Measurements from ENCODE around the gene USP28.

The USP28 gene

DNA sequence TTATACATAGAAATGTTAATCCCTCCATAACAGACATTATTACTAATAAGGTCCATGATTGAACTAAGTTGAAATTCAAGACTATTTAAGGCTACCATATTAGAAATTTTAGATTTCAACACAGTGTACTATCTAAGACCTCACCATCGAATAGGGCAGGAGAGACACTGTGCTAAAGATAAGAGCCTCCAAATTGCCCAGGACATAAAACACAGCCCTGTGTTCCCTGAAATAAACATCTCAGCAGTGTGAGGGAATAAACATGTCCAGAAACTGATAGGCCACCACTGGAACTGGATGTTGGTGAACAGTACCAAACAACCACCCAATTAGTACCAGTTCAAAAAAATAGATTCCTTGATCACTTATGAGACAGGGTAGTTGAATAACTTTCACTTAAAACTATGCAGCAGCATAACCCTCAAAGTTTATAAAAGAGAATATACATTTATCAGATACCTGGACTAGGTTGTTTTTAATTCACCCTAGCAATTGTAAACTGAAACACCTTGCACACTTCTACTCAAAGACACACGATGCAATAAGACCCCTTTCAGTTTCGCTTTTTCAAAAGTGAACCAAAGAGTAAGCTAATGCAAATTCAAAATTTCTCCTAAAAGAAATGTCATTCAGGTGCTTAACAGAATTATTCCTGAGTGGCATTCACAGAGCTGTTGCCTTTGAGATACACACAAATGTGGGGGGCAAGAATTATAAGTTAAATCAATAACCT is 34.3 kb downstream of the USP28 start:
- H3K4me3 ChIP-seq (ENCODE audit: control insufficient read depth, low read depth, low read length), result no peak overlapping the region
- no peak for DNase-seq (ENCODE audit: low read depth)
- TF ChIP-seq, protein P1, sequence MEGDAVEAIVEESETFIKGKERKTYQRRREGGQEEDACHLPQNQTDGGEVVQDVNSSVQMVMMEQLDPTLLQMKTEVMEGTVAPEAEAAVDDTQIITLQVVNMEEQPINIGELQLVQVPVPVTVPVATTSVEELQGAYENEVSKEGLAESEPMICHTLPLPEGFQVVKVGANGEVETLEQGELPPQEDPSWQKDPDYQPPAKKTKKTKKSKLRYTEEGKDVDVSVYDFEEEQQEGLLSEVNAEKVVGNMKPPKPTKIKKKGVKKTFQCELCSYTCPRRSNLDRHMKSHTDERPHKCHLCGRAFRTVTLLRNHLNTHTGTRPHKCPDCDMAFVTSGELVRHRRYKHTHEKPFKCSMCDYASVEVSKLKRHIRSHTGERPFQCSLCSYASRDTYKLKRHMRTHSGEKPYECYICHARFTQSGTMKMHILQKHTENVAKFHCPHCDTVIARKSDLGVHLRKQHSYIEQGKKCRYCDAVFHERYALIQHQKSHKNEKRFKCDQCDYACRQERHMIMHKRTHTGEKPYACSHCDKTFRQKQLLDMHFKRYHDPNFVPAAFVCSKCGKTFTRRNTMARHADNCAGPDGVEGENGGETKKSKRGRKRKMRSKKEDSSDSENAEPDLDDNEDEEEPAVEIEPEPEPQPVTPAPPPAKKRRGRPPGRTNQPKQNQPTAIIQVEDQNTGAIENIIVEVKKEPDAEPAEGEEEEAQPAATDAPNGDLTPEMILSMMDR (conservative IDR thresholded peaks at IDR 0.05; ENCODE audit: control insufficient read depth, insufficient read depth, low read depth, low read length), result no peak

DNA sequence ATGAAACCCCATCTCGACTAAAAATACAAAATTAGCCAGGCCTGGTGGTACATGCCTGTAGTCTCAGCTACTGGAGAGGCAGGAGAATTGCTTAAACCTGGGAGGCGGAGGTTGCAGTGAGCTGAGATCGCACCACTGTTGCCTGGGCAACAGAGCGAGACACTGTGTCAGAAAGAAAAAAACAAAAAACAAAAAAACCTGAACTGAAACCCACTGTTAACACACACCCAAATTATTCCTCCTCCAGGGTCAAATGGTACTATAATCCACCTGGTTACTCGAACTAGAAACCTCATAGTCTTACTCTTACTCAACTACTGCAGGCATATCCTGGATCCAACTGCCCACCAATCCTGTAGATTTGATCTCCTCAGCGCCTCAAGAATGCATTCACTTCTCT is 35.5 kb downstream of the USP28 start:
- no peak overlapping the region for H3K4me3 ChIP-seq (ENCODE audit: control insufficient read depth, low read depth, low read length)
- DNase-seq (ENCODE audit: low read depth), result no peak
- TF ChIP-seq, protein P1 (conservative IDR thresholded peaks at IDR 0.05; ENCODE audit: control insufficient read depth, insufficient read depth, low read depth, low read length), result no peak

DNA sequence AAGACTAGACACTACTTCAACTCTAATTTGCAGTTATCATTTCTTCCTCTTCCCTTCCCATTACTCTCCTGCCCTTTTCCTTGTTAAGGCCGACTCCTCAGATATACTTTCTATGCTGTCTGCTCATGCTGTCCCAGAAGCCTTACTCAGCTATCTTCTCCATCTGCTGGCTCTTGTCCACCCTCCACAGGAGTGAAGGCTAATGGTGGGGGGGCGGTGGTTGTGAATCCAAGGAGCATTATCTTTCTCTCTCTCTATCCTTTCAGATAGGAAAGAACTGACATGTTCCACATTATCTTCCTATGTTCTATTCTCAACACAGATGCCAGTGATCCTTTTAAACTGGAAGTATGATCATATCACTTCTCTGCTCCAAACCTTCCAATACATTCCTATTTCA is 37.4 kb downstream of the USP28 start:
- no peak for DNase-seq (ENCODE audit: low read depth)
- TF ChIP-seq, protein P1 (conservative IDR thresholded peaks at IDR 0.05; ENCODE audit: control insufficient read depth, insufficient read depth, low read depth, low read length), result no peak

DNA sequence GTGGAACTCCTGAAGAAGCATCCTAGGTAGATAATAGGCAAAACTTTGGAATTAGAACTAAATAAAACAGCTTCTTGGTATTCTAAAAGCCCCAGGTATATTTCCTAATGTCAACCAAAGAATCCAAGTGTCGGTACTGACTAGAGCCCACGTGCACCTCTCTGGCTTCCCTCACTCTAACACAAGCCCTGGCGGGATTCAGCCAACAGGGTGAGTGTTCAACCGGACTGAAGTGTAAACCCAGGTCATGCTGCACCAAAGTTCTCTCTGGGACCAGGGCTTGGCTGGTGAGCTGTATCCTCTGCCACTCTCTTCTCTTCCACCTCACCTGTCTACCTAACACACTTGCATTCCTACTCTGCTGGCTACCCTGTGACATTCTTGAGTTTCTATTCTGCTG is 40.1 kb downstream of the USP28 start:
- DNase-seq (ENCODE audit: low read depth), result no peak
- no peak overlapping the region for H3K4me3 ChIP-seq (ENCODE audit: control insufficient read depth, low read depth, low read length)
- TF ChIP-seq, protein P1 (conservative IDR thresholded peaks at IDR 0.05; ENCODE audit: control insufficient read depth, insufficient read depth, low read depth, low read length), result no peak

More for the DNA sequence above, 37.4 kb downstream of the USP28 start:
- no peak overlapping the region for H3K4me3 ChIP-seq (ENCODE audit: control insufficient read depth, low read depth, low read length)

DNA sequence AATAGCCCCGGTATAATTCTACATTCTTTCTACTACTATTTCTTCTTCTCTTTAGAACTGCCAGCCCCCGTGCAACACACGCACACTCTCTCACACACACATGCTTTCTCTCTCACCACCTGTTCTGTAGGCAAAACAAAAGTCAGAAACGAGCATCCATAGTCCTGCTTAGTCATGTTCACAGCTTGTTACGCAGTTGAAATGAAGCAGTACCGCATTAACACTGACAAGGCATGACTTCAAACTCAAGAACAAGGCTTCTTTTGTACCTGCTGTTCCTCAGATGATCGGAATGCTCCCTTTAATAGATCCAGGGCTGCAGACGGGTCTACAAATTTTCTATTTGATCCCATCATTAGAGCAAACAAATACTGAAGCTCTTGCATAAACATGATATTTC is 42.2 kb downstream of the USP28 start:
- TF ChIP-seq, protein P1 (conservative IDR thresholded peaks at IDR 0.05; ENCODE audit: control insufficient read depth, insufficient read depth, low read depth, low read length), result no peak
- no peak for DNase-seq (ENCODE audit: low read depth)
- no peak overlapping the region for H3K4me3 ChIP-seq (ENCODE audit: control insufficient read depth, low read depth, low read length)

DNA sequence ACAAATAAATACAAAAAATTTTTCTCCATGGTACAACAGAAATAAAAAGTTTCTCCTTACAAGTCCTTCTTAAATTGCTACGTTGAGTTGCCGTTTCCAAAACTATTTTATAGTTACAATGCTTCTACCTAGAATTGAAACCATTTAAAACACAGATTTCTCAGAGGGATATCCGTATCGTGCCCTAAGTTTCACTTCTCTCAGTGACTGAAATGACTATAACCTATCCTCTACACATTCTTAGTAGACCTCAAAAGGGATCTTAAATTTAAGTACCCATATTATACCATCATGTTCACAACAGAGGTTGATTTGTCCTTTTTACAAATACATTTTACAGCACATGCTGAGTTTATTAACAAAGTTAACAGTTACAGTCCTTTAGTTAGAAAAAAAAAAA is 44.1 kb downstream of the USP28 start:
- TF ChIP-seq, protein P1 (conservative IDR thresholded peaks at IDR 0.05; ENCODE audit: control insufficient read depth, insufficient read depth, low read depth, low read length), result no peak
- H3K4me3 ChIP-seq (ENCODE audit: control insufficient read depth, low read depth, low read length), result no peak overlapping the region
- DNase-seq (ENCODE audit: low read depth), result no peak

Measured in fibroblast of mammary gland (primary cell).